GM19438 (cell line): ENCODE measurements around the gene TULP1.
A peak's percentile ranks its signal among the peaks of the same experiment; 100 is the strongest.

Experiments
- ATAC-seq: cut with Tn5 transposase; IDR thresholded peaks from one replicate; pipeline ENCODE4 v1.9.1; 2021; ENCODE audit warnings: low read depth; ENCODE audit not compliant: unreplicated experiment

TULP1 gene

DNA sequence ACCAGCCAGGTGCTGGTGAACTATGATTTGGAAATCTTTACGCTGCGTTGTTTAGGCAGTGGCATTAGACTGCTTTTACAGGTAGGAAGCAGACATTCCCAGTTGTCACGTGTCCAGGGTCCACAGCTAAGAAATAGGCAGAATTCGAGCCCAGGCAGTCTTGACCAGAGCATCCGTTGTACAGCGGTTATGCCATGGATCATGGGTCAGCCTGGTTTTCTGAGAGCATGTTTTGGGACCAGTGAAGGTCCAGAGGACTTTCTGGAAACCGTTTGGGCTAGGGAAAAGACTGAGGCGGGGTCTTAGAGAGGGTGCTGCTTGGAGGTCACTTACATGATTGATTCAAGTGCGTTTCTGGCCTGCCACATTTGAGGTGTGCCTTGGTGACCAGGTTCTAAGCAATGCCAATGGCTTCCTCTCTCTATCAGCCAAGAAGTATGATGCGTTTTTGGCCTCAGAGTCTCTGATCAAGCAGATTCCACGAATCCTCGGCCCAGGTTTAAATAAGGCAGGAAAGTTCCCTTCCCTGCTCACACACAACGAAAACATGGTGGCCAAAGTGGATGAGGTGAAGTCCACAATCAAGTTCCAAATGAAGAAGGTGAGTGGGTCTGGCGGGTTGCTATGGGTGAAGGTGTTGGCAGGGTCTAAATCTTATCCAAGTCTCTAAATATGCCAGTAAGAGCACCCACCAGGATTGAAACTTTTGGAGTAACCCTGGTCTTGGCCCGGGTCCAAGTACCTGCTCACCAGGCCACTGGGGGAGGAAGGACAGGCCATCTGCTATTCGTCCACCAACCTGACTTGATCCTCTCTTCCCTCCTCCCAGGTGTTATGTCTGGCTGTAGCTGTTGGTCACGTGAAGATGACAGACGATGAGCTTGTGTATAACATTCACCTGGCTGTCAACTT, 42.7 kb downstream of the TULP1 start:
- no peak for ATAC-seq

DNA sequence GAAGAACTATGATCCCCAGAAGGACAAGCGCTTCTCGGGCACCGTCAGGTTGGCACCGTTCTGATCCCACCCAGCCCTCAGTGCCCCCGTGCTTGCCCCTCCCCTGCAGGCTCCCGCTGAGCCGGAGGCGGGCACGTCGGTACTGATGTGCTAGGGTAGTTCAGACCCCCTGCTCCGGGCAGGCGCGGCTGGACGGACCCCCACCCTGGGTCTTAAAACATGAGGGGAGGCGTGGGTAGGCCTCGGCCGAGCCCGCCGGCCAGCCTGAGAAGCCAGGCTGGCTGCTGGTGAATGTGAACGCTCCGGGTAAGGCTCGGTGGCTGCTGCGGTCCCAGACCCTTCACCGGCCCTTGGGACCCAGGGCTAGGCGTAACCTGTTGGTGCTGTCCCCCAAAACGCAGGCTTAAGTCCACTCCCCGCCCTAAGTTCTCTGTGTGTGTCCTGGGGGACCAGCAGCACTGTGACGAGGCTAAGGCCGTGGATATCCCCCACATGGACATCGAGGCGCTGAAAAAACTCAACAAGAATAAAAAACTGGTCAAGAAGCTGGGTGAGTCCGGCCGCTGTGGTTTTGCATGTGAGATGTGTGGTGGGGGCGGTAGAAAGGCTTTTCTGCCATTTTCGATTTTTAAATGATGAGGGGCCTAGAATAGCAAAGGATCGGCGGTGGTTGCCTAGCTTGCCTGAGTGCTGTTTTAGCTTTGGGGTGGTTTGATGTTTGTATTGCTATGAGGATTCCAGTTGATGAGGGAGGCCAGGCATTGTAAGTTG, 43.5 kb downstream of the TULP1 start:
- no peak for ATAC-seq

DNA sequence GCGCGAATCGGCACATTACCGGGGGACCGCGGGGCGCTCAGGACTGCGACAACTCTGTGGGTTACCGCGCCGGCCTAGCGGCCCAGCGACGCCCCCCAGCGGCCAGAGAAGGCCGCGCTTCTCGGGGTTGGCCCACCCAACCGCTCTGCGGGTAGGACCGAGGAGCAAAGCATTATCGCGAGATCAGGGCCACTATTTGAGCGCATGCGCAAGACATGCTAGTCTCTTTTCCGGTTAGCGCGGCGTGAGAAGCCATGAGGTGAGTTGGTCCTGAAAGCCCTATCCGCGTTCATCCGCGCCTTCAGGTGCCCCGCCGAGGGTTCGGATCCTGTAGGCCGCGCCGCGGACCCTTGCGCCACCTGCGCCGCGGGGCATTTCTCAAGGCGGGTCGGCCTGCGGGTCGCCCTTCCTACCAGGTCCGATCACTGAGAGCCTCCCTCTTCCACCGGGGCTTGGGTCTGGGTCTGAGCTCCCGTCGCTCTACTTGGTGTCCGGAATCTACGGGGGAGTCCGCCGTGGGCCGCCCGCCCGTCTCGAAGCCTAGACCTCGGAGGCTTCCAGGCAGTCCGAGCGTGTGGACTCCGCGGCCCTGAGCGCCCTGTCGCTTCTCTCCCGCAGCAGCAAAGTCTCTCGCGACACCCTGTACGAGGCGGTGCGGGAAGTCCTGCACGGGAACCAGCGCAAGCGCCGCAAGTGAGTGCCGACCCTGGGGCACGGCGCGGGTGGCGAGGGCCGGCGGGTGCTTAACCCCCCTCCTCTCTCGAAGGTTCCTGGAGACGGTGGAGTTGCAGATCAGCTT, 44.3 kb downstream of the TULP1 start, which contains the start of gene RPL10A:
Gene RPL10A (plus strand): TSS at position 221 of the 799 bp plus-strand sequence. CDS start 34 bp downstream, at position 255.
- ATAC-seq: peak; percentile 67

DNA sequence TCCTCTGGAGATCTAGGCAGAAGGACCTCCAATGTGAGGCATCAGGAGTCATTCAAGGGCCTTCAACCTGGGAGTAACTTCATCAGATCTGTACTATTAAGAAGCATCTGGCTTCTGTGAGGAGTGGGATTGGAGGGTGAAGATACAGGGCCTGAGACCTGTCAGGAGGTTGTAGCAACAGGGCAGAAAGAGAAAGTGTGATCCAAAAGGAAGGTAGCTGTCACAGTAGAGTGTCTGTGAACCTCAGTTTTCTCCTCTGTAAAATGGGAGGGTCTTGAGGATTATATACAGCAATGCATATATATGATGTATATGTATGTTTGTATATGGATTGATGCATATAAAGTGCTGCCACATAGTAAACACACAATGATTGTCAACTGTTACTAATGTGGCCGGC, 47.0 kb downstream of the TULP1 start:
- ATAC-seq: no peak

DNA sequence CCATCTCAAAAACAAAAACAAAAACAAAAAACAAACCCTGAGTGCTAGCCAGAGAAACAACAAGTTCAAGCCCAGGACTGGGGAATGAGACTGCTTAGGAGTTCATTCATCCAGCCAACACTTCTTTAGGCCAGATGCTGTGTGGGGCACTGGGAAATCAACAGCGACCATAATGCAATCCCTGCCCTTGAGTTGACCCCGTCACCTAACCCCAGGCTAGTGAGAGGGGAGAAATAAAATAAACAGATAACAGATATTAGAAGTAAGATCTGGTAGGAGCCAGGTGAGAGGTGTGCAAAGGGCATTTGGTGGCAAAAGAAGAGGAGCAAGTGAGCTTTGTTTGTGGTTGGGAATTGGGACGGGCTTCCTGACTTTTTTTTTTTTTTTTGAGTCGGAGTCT, 49.4 kb downstream of the TULP1 start:
- ATAC-seq: no peak

DNA sequence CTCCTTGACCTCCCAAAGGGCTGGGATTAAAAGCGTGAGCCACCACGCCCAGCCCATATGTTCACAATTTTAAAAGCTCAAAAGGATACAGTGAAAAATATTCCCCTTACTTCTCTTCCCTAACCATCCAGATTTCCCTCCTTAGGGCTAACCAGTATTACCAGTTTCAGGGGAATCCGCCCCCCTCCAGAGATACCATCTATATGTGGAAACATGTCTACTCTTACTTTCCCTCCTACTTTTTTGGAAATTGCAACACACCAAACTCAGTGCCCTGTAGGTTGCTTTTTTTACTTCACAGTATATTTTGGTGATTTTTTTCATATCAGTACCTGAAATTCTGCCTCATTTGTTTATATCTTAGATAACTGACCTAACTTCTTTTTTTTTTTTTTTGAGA, 51.4 kb downstream of the TULP1 start:
- ATAC-seq: no peak

DNA sequence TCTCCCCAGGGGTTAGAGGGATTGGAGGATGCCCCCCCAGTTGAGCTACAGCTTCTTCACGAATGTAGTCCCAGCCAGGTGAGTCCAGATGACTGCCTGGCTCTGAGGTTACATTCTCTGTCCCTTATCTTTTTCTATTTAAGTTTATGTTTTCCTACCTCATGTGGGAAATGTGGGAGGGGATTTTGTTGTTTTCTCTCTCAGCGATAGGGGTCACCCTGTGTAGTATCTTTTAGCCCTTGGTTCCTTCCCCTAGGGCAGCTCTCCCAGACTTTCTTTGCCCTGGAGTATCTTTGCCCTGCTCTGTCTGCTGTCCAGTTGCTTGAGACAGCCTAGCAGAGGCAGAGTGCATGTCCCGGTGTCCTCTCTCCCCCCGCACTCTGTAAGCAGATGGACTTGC, 54.8 kb downstream of the TULP1 start:
- no peak for ATAC-seq

DNA sequence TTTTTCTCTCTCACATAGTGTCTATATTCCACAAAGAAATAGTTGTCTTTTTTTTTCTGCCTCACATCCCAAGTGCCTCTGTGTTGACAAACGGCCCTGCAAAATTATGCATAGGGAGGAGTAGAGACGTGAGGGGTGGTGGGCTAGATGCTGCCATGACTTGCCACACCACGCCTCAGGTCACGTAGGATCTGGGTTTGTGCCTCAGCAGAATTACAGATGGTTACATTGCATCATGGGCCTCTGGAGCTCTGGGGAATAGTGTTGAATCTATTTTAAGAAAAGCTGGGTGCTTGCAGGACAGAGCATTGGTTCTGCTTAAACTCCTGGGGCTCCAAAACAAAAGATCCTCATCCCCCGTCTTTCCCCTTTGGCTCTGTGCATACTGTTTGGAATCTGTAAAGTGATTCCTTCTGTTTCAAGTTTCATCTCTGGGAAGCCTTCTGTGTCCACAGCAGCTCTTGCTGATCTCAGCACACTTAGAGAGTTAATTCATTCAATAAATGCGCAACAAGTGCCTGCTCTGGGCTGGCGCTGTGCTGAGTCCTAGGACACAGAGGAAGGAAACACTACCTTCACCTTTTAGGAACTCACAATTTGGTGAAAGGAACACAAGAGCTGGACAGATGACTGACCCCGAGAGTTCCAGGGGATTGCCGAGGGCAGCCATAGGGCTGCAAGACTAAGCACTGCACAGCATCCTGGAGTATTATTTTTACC, 58.1 kb downstream of the TULP1 start:
- no peak for ATAC-seq

DNA sequence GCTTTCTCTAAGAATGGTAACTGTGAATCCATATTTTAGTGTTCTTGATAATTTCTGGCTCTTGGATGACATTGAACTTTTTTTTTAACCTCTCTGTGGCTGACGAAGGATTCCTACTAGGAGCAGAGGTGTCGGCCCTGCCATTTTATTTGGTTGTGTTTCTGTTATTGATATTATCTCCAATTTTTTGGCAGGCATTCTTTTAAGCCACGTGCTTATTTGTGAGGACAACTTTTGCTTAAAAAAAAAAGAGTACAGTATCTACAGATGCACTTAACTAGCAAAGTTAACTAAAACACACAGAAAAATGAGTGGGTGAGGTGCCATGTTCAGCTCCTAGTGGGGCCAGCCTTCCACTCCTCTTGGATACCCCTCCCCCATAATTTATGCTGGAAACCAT, 59.5 kb downstream of the TULP1 start:
- ATAC-seq: no peak

DNA sequence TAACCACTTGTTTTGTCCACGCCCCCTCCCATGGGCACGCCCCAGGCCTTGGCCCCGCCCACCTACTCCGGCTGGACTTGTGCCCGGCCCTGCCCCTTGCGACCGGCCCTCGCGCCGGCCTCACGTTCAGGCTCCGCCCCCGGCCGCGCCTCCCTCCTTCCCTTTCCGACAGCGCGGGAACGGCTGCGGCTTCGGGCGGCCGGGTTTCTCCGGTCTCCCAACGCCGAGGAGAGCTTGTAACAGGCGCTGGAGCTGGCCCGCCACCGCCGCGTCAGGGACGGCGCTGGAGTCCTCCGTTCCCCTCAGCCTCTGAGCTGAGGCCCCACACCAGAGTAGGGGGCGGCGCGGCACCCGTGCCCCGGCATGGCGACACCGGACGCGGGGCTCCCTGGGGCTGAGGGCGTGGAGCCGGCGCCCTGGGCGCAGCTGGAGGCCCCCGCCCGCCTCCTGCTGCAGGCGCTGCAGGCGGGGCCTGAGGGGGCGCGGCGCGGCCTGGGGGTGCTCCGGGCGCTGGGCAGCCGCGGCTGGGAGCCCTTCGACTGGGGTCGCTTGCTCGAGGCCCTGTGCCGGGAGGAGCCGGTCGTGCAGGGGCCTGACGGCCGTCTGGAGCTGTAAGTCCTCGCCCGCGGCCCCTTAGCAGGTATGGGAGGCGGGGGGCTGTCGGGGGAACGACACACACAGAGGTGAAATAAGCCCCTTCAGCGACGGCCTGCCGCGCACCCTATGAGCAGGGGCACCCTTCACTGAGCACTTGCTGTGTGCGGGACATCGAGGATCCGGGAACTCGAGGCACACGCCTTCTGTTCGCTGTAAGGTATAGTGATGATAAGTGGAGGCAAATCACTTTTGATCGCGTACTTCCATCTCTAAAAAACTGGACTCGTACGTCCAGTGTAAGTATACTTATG, 60.3 kb downstream of the TULP1 start, which contains the start of gene FANCE:
Gene FANCE (plus strand): TSS at position 156 of the 908 bp plus-strand sequence. CDS start 208 bp downstream, at position 364.
- ATAC-seq: peak; percentile 85

DNA sequence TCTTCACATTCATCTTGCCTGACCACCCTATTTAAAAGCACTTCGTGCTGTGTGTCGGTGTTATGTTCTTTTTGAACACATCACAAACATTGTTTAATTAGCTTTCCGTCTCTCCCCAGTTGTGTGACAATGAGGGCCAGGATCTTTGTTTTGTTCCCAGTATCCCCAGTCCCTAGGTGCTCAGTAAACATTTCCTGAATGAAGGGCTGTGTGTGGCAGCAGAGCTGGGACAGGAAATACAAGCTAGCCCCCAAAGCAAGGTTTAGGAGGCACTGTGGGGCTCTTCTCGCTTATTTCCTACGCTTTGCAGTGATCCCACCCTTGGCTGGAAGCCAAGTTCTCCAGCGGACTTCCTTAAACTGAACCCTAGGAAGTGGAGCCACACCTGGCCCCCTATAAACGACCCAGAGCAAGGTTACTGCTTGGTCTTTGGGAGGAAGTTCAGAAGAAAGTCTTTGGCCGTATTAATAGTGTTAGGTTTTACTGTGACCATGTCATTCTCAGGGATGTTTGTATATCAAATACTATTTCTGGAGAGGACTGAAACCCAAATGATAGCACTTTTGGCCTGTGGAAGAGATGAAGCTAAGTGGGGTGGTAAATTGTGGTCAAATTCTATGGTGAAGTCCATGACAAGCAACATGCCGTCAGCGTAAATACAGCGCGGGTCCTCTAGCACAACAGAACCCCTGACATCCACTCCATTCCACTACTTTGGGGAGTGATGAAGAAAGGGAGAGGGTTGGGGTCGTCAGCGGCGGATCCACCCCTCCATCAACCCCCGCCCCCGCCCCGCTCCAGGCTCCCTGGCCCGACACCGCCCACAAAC, 61.1 kb downstream of the TULP1 start:
- no peak for ATAC-seq

DNA sequence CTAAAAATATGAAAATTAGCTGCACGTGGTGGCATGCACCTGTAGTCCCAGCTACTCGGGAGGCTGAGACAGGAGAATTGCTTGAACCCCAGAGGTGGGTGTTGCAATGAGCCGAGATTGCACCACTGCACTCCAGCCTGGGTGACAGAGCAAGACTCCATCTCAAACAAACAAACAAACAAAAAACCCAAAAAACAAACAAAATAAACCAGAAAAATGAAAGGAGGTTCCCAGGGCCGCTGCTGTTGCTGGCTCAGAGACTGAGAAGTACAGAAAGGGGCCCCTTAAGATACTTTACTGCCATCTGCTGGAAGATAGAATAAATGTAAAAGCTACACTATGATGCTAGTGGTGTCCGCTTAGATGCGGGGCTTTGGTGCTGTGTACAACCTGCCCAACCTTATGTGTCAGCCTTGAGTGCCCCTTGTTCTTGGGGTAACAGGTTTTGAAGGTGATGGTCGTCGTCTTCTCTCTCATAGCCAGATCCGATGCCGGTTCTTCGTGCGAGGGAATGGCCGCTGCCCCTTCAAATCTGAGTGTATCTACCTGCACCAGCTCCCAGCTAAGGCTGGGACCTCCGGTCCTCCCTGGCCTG, 63.3 kb downstream of the TULP1 start:
- ATAC-seq: no peak

DNA sequence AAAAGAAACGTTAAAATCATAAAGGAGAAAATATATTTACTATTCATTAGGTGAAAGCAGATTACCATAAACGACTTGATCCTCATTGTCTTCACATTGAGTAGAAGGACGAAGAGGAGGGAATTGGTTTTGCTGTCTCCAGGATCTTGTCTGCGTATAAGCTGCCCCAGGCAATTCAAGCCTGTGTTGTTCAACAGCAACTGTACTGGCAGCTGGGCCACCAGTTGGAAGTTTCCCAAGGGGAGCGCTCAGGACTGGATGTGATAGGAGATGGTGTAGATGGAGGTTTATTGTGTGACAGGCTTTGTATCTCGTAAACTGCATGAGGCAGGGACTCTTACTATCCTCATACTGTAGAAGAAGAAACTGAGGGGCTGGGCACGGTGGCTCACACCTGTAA, 64.5 kb downstream of the TULP1 start:
- ATAC-seq: no peak
